Stimulated activated CD4-positive, alpha-beta T cell treated with anti-CD3 and anti-CD28 coated beads, Interleukin-15, amount 100 ng/mL, for 1 hour (primary cell): Measurements from ENCODE around the gene PHLDA1.
A peak's percentile ranks its signal among the peaks of the same experiment; 100 is the strongest.

Experiments used
- DNase-seq, 2 donors: peaks; one replicate each; pipeline ENCODE4 v3.0.0-alpha.2; 2020; ENCODE audit warnings: low read depth in 1 of 2, low spot score in 1 of 2

The PHLDA1 gene

GRCh38 chr12:76038176-76038575 lies 6.6 kb upstream of the PHLDA1 start:
- DNase-seq, result no peak

GRCh38 chr12:76037130-76038103 lies 5.8 kb upstream of the PHLDA1 start:
- DNase-seq, result no peak

GRCh38 chr12:76035045-76035444 lies 3.5 kb upstream of the PHLDA1 start:
- no peak for DNase-seq

GRCh38 chr12:76033081-76034011 lies 1.8 kb upstream of the PHLDA1 start:
- no peak for DNase-seq

- peak in 1 of 2 donors; percentile 18 for DNase-seq
These were observed 736 bp upstream of the PHLDA1 start for GRCh38 chr12:76032043-76032981.

- DNase-seq, result no peak
These were observed 529 bp downstream of the PHLDA1 start for GRCh38 chr12:76031081-76031413.

- DNase-seq, result peak; percentile 26 to 34
These were observed 1.1 kb downstream of the PHLDA1 start for GRCh38 chr12:76030341-76031080.

GRCh38 chr12:76029982-76030340 lies 1.6 kb downstream of the PHLDA1 start:
- DNase-seq, result no peak

GRCh38 chr12:76028571-76029277 lies 2.9 kb downstream of the PHLDA1 start:
- no peak for DNase-seq

- DNase-seq, result no peak
These were observed 4.9 kb downstream of the PHLDA1 start for GRCh38 chr12:76026643-76027063.

GRCh38 chr12:76025601-76026575 lies 5.7 kb downstream of the PHLDA1 start:
- no peak for DNase-seq

- no peak for DNase-seq
These were observed 6.5 kb downstream of the PHLDA1 start for GRCh38 chr12:76024942-76025600.

- no peak for DNase-seq
These were observed 7.3 kb downstream of the PHLDA1 start for GRCh38 chr12:76024102-76024781.

GRCh38 chr12:76023069-76023690 lies 8.4 kb downstream of the PHLDA1 start:
- DNase-seq, result no peak

- DNase-seq, result no peak
These were observed 9.1 kb downstream of the PHLDA1 start for GRCh38 chr12:76022506-76022905.

GRCh38 chr12:76020731-76021672 lies 10.6 kb downstream of the PHLDA1 start:
- peak in 1 of 2 donors; percentile 25 for DNase-seq
